Kidney capillary endothelial cell (primary cell): Measurements from ENCODE around the gene RSPRY1.

Experiments
- DNase-seq: peaks from one replicate; pipeline ENCODE4 v3.0.0-alpha.2; 2018; ENCODE audit warnings: low spot score

The RSPRY1 gene

GRCh38 chr16:57224651-57225335 is 38.7 kb downstream of the RSPRY1 start:
- DNase-seq = no peak

- DNase-seq = no peak
Observed at GRCh38 chr16:57225978-57226377, 39.8 kb downstream of the RSPRY1 start.

- DNase-seq = no peak
Observed at GRCh38 chr16:57226701-57227621, 40.8 kb downstream of the RSPRY1 start.

- DNase-seq = no peak
Observed at GRCh38 chr16:57229079-57229478, 43.0 kb downstream of the RSPRY1 start.

GRCh38 chr16:57231821-57232350 is 45.8 kb downstream of the RSPRY1 start:
- no peak for DNase-seq

GRCh38 chr16:57233944-57234706 is 48.0 kb downstream of the RSPRY1 start:
- no peak for DNase-seq

GRCh38 chr16:57234707-57235092 is 48.6 kb downstream of the RSPRY1 start:
- DNase-seq = no peak

GRCh38 chr16:57235128-57236021 is 49.2 kb downstream of the RSPRY1 start:
- DNase-seq = no peak

GRCh38 chr16:57236022-57236350 is 49.9 kb downstream of the RSPRY1 start:
- DNase-seq = no peak

GRCh38 chr16:57238682-57239081 is 52.6 kb downstream of the RSPRY1 start:
- DNase-seq = no peak

GRCh38 chr16:57239107-57239506 is 53.0 kb downstream of the RSPRY1 start:
- no peak for DNase-seq

- no peak for DNase-seq
Observed at GRCh38 chr16:57240851-57241250, 54.7 kb downstream of the RSPRY1 start.

GRCh38 chr16:57242650-57243049 is 56.5 kb downstream of the RSPRY1 start:
- no peak for DNase-seq

GRCh38 chr16:57244463-57244766 is 58.3 kb downstream of the RSPRY1 start:
- DNase-seq = no peak

GRCh38 chr16:57244767-57245471 is 58.8 kb downstream of the RSPRY1 start, which contains the start of gene ARL2BP:
ARL2BP (plus strand) TSS chr16:57245259; CDS start chr16:57245368, 109 bp downstream.
- DNase-seq = peak; percentile 97

GRCh38 chr16:57245472-57246113 is 59.5 kb downstream of the RSPRY1 start:
- no peak for DNase-seq

- no peak for DNase-seq
Observed at GRCh38 chr16:57251352-57251751, 65.2 kb downstream of the RSPRY1 start.

GRCh38 chr16:57252148-57252721 is 66.1 kb downstream of the RSPRY1 start:
- no peak for DNase-seq

- no peak for DNase-seq
Observed at GRCh38 chr16:57253466-57253865, 67.3 kb downstream of the RSPRY1 start.
